Central memory CD8-positive, alpha-beta T cell (primary cell): ENCODE data around the gene BRMS1L.
A peak's percentile ranks its signal among the peaks of the same experiment; 100 is the strongest.
"Not testable (repeated sequence)": the region's sequence is repeated elsewhere in the genome, so short reads cannot be mapped to it uniquely, and the experiment has no call there.

Source experiments
- ATAC-seq: fragments of 150-1000 bp; cut with Tn5 transposase; replicated peaks from 2 replicates; pipeline ENCODE4 v1.10.0; 2022; ENCODE audit warnings: mild to moderate bottlenecking, moderate FRiP score, moderate number of reproducible peaks; ENCODE audit not compliant: poor library complexity, severe bottlenecking; ENCODE audit errors: extremely low read depth
- DNase-seq, 2 donors: peaks; one replicate each; pipeline ENCODE4 v3.0.0; 2021; ENCODE audit warnings: low spot score in 2 of 2
- H3K27ac Mint-ChIP-seq: one replicate; pipeline ENCODE4 v1.8.0; 2022; ENCODE audit warnings: low read depth, mild to moderate bottlenecking, moderate library complexity, mixed read lengths
- H3K27me3 Mint-ChIP-seq: one replicate; pipeline ENCODE4 v1.8.0; 2022; ENCODE audit warnings: mixed read lengths
- H3K36me3 Mint-ChIP-seq: one replicate; pipeline ENCODE4 v1.8.0; 2022; ENCODE audit warnings: mild to moderate bottlenecking, moderate library complexity, mixed read lengths; ENCODE audit not compliant: insufficient read depth
- H3K4me1 Mint-ChIP-seq: one replicate; pipeline ENCODE4 v1.8.0; 2022; ENCODE audit warnings: mixed read lengths
- H3K4me3 Mint-ChIP-seq: one replicate; pipeline ENCODE4 v1.8.0; 2022; ENCODE audit warnings: mild to moderate bottlenecking, moderate library complexity, mixed read lengths
- H3K9me3 Mint-ChIP-seq: one replicate; pipeline ENCODE4 v1.8.0; 2022; ENCODE audit warnings: mixed read lengths

BRMS1L gene

GRCh38 chr14:35808638-35809563, 17.2 kb upstream of the BRMS1L start, which contains the start of gene RALGAPA1:
Gene RALGAPA1 (minus strand): TSS chr14:35809295. CDS start chr14:35808835, 460 bp downstream.
- Mint-ChIP-seq H3K4me1 (peaks cover 34% of the 10 kb centered on the region), H3K27ac (peak within 1 kb of the TSS; percentile 100), H3K36me3 (peaks cover 19% of the 10 kb centered on the region), H3K4me3 (peak within 1 kb of the TSS; percentile 90)
- ATAC-seq = peak; percentile 92
- DNase-seq = peak; percentile 91 to 96
- H3K27me3 Mint-ChIP-seq, H3K9me3 Mint-ChIP-seq: not testable (repeated sequence)

- no peaks in the 10 kb centered on the region for H3K9me3 Mint-ChIP-seq
- no peaks in the 10 kb centered on the region for H3K27me3 Mint-ChIP-seq
- peaks cover 17% of the 10 kb centered on the region for H3K36me3 Mint-ChIP-seq
- H3K4me3 Mint-ChIP-seq = peak overlapping the region; percentile 90
- H3K4me1 Mint-ChIP-seq = peaks cover 34% of the 10 kb centered on the region
- DNase-seq (no peak), ATAC-seq (no peak)
- peak overlapping the region; percentile 100 for H3K27ac Mint-ChIP-seq
Observed at GRCh38 chr14:35809597-35809996, 16.5 kb upstream of the BRMS1L start.

DNA sequence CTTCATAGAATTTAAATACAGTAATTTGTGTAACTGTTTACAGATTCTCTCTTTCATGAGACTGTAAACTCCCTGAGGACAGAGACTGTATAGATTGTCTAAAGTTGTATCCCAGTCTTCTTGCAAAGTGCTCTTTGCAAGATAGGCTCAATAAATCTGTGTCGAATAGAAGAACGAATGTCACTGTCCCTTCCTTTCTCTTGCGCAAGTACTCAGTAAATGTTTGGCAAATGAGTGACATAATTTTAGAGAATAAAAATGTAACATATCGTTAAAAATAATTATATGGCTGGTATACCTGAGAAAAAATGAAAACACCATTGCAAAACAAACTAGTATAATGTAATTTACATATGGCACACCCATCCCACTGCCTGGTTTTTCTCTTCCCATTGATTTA, 15.2 kb upstream of the BRMS1L start:
- DNase-seq (no peak), ATAC-seq (no peak)
- H3K4me1 Mint-ChIP-seq = peaks cover 34% of the 10 kb centered on the region
- no peaks in the 10 kb centered on the region for H3K9me3 Mint-ChIP-seq
- no peaks in the 10 kb centered on the region for H3K27me3 Mint-ChIP-seq
- H3K36me3 Mint-ChIP-seq = peaks cover 15% of the 10 kb centered on the region
- H3K27ac Mint-ChIP-seq = no peak overlapping the region
- H3K4me3 Mint-ChIP-seq = no peak overlapping the region

GRCh38 chr14:35814371-35815005, 11.7 kb upstream of the BRMS1L start:
- Mint-ChIP-seq H3K9me3 (no peaks in the 10 kb centered on the region), H3K27ac (no peak overlapping the region)

DNA sequence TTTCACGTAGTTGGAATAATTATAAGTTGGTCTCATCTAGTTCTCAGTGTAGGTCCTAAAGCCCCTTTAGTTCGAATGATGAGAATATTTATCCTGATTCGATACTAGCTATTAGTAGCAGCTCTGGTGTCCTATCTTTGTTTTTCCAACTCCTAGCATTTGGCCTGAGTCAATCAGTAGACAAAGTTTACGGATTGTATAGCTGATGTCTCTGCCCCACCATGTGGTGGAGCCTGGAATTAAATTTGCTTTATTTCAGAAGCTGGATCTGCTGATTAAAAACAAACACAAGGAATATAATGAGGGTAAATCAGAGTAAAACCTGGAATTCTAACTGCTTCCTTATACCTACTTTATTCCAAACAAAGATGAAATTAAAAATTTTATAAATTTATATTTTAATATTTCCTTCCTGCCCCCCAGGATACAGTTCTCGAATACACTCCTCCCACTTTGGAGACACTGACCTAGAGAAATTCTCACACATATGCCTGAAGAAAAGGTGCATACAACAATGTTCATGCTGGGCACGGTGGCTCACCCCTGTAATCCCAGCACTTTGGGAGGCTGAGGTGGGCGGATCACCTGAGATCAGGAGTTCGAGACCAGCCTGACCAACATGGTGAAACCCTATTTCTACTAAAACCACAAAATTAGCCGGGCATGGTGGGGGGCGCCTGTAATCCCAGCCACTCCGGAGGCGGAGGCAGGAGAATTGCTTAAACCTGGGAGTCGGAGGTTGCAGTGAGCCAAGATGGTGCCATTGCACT, 7.6 kb upstream of the BRMS1L start:
- no peak for DNase-seq
- no peak for ATAC-seq
- Mint-ChIP-seq H3K36me3 (no peaks in the 10 kb centered on the region), H3K9me3 (no peaks in the 10 kb centered on the region), H3K4me3 (no peak overlapping the region), H3K27me3 (no peaks in the 10 kb centered on the region), H3K4me1 (no peaks in the 10 kb centered on the region), H3K27ac (no peak overlapping the region)

More at GRCh38 chr14:35814371-35815005, 11.7 kb upstream of the BRMS1L start:
- peak; percentile 62 to 76 for DNase-seq
- H3K36me3 Mint-ChIP-seq = peaks cover 2% of the 10 kb centered on the region
- no peak overlapping the region for H3K4me3 Mint-ChIP-seq
- peaks cover 6% of the 10 kb centered on the region for H3K4me1 Mint-ChIP-seq
- H3K27me3 Mint-ChIP-seq = no peaks in the 10 kb centered on the region
- ATAC-seq = peak; percentile 84

GRCh38 chr14:35819591-35820540, 6.3 kb upstream of the BRMS1L start:
- ATAC-seq (no peak), DNase-seq (no peak)
- Mint-ChIP-seq H3K27me3 (no peaks in the 10 kb centered on the region), H3K27ac (no peak overlapping the region), H3K36me3 (no peaks in the 10 kb centered on the region), H3K9me3 (no peaks in the 10 kb centered on the region), H3K4me1 (no peaks in the 10 kb centered on the region), H3K4me3 (no peak overlapping the region)

GRCh38 chr14:35821564-35822411, 4.3 kb upstream of the BRMS1L start:
- Mint-ChIP-seq H3K27ac (no peak overlapping the region), H3K4me1 (no peaks in the 10 kb centered on the region)
- DNase-seq = no peak

GRCh38 chr14:35822501-35822900, 3.6 kb upstream of the BRMS1L start:
- DNase-seq (no peak), ATAC-seq (no peak)
- no peak overlapping the region for H3K4me3 Mint-ChIP-seq

More at GRCh38 chr14:35821564-35822411, 4.3 kb upstream of the BRMS1L start:
- Mint-ChIP-seq H3K9me3 (no peaks in the 10 kb centered on the region), H3K36me3 (peaks cover 3% of the 10 kb centered on the region), H3K4me3 (no peak overlapping the region), H3K27me3 (no peaks in the 10 kb centered on the region)
- ATAC-seq = no peak

DNA sequence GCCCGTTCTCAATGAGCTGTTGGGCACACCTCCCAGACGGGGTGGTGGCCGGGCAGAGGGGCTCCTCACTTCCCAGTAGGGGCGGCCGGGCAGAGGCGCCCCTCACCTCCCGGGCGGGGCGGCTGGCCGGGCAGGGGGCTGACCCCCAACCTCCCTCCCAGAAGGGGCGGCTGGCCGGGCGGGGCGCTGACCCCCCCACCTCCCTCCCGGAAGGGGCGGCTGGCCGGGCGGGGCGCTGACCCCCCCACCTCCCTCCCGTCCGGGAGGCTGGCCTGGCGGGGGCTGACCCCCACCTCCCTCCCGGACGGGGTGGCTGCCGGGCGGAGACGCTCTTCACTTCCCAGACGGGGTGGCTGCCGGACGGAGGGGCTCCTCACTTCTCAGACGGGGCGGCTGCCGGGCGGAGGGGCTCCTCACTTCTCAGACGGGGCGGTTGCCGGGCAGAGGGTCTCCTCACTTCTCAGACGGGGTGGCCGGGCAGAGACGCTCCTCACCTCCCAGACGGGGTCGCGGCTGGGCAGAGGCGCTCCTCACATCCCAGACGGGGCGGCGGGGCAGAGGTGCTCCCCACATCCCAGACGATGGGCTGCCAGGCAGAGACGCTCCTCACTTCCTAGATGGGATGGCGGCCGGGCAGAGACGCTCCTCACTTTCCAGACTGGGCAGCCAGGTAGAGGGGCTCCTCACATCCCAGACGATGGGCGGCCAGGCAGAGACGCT, 1.5 kb upstream of the BRMS1L start:
- H3K9me3 Mint-ChIP-seq, DNase-seq, H3K27ac Mint-ChIP-seq, ATAC-seq, H3K36me3 Mint-ChIP-seq, H3K27me3 Mint-ChIP-seq: not testable (repeated sequence)
- Mint-ChIP-seq H3K4me1 (peaks cover 11% of the 10 kb centered on the region), H3K4me3 (peak overlapping the region; percentile 88)

More at GRCh38 chr14:35822501-35822900, 3.6 kb upstream of the BRMS1L start:
- H3K36me3 Mint-ChIP-seq = peaks cover 5% of the 10 kb centered on the region
- H3K27me3 Mint-ChIP-seq = no peaks in the 10 kb centered on the region
- H3K4me1 Mint-ChIP-seq = peaks cover 5% of the 10 kb centered on the region
- H3K9me3 Mint-ChIP-seq = no peaks in the 10 kb centered on the region
- no peak overlapping the region for H3K27ac Mint-ChIP-seq

GRCh38 chr14:35825968-35826217, 245 bp upstream of the BRMS1L start:
- Mint-ChIP-seq H3K9me3 (no peaks in the 10 kb centered on the region), H3K4me1 (peaks cover 11% of the 10 kb centered on the region), H3K27me3 (no peaks in the 10 kb centered on the region), H3K4me3 (peak overlapping the region; percentile 88), H3K36me3 (peaks cover 5% of the 10 kb centered on the region), H3K27ac (peak overlapping the region; percentile 84)
- DNase-seq (no peak), ATAC-seq (no peak)
